ENCODE data around the gene PPP2R2C.

The PPP2R2C gene

DNA sequence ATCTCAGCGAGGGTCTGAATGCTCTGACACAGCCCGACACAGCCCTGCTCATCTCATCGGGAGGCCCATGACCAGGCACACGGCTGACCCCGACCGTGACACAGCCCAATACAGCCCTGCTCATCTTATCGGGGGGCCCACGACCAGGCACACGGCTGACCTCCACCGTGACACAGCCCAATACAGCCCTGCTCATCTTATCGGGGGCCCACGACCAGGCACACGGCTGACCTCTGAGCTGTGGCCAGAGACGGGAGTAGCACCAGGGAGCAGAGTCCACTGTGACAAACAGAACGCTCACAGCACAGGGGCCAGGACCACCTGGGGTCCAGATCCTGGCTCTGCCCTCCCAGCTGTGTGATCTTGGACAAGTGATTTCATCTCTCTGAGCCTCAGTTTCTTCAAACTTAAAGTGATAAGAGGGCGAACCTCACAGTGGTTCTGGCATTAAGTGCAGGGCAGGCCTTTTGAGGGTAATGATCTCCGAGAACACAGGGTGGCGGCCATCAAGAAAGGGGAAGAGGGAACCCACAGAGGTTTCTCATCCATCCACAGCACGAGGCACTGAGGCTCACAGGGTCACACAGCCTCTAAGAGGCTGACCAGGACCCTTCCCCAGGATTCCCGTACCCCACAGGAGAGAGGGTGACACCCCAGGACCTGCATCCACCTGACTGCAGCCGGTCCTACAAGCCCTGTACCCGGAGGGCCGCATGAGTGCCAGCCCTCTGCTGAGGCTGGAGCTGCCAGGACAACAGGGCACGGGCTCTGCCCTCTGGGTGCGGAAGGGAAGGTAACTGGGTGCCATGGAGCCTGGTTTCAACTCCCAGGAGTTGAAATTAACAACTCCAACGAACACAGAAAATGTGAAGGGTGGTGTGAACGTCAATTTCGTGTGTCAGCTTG is 142.7 kb downstream of the PPP2R2C start:
- DNase-seq (ENCODE audit: low read depth): no peak
- H3K4me3 ChIP-seq (ENCODE audit: control insufficient read depth, low read depth, low read length): no peak overlapping the region
- no peak for TF ChIP-seq CTCF (IDR thresholded peaks at IDR 0.05; ENCODE audit: control insufficient read depth, insufficient read depth, low read depth, low read length, missing control alignments)

- no peak overlapping the region for H3K4me3 ChIP-seq (ENCODE audit: control insufficient read depth, low read depth, low read length)
- DNase-seq (ENCODE audit: low read depth): no peak
- no peak for TF ChIP-seq CTCF (IDR thresholded peaks at IDR 0.05; ENCODE audit: control insufficient read depth, insufficient read depth, low read depth, low read length, missing control alignments)
These were observed 143.9 kb downstream of the PPP2R2C start for GRCh38 chr4:6328526-6328925.

GRCh38 chr4:6327220-6327917 is 145.0 kb downstream of the PPP2R2C start:
- H3K4me3 ChIP-seq (ENCODE audit: control insufficient read depth, low read depth, low read length): no peak overlapping the region
- no peak for DNase-seq (ENCODE audit: low read depth)

DNA sequence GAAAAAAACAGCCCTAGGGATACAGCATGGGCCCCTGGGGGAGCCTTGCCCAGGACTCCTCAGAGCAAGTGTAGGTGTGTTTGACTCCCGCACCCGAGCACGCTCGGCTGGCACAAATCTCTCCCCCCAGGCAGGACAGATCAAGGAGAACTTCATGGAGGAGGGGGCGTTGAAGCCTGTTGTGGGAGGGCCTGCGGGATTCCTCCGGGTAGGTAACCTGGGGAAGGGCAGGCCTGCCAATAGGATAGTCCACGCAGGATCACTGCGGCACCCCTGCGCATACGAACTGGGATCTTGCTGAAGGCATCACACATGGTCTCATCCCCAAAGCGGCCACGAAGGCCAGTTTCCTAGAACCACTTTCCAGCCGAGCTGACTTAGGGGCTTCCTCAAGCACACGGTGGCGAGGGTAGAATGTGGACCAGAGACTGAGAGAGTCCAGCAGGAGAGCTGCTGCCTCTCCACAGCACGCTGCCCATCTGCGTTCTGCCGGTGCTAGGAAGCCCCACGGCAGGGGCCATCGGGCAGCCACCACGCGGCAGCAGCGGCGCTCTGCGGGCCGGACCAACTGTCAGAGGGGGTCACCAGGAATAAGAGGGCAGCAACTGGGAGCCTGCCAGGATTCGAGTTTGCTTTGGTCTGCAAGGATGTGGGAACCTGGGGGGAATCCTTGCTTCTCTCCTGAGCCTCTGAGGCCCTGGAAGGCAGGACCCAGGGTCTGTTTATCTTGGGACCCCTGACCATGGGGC is 145.9 kb downstream of the PPP2R2C start:
- no peak overlapping the region for H3K4me3 ChIP-seq (ENCODE audit: control insufficient read depth, low read depth, low read length)

More at GRCh38 chr4:6327220-6327917, 145.0 kb downstream of the PPP2R2C start:
- peak; percentile 94 for TF ChIP-seq CTCF (IDR thresholded peaks at IDR 0.05; ENCODE audit: control insufficient read depth, insufficient read depth, low read depth, low read length, missing control alignments)

DNA sequence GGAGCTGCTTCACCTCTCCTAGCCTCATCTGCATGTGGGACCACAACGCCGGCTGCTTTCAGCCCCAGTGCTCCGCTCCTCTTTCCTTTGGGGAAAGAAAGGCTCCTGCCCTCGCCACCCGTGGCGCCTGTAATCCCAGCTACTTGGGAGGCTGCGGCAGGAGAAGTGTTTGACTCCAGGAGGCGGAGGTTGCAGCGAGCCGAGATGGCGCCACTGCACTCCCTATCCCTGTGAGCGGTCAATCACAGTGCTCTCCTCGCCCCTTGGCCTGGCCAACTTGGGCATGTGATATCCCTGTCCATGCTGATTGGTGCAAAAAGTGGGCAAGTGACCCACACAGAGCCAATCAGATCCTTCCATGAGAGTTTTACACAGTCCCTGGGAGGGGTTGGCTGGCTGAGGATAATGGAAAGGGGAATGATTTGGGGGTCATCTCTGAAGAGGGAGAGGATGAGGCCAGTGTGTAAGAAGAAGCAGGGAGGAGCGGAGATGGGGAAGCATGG is 146.6 kb downstream of the PPP2R2C start:
- no peak for TF ChIP-seq CTCF (IDR thresholded peaks at IDR 0.05; ENCODE audit: control insufficient read depth, insufficient read depth, low read depth, low read length, missing control alignments)
- DNase-seq (ENCODE audit: low read depth): no peak
- H3K4me3 ChIP-seq (ENCODE audit: control insufficient read depth, low read depth, low read length): no peak overlapping the region

More for the DNA sequence above, 145.9 kb downstream of the PPP2R2C start:
- TF ChIP-seq CTCF (IDR thresholded peaks at IDR 0.05; ENCODE audit: control insufficient read depth, insufficient read depth, low read depth, low read length, missing control alignments): no peak
- no peak for DNase-seq (ENCODE audit: low read depth)
